Lower leg skin (tissue), 4 donors: ENCODE data around the gene PIAS4. TPM values are rescaled to one million over a fixed set of nuclear protein-coding genes. Genes with fewer than 3 reads are reported as not detected.
A peak's percentile ranks its signal among the peaks of the same experiment; 100 is the strongest.

Source experiments
- DNase-seq, 2 donors: peaks; one replicate each; pipeline ENCODE4 v3.0.0-alpha.2; 2019; ENCODE audit warnings: low spot score in 2 of 2
- H3K4me3 ChIP-seq: fragments of 200-600 bp; sonication (generic); 2 replicates; pipeline ENCODE4 v1.5.1; 2017; ENCODE audit warnings: mild to moderate bottlenecking, low read depth; ENCODE audit not compliant: poor library complexity, severe bottlenecking
- POLR2A ChIP-seq, 2 donors: fragments of 450-650 bp; IDR thresholded peaks; one replicate each; pipeline ENCODE4 v1.6.1; 2016 to 2017; ENCODE audit warnings: antibody characterized with exemption in 2 of 2, mild to moderate bottlenecking in 1 of 2, moderate library complexity in 1 of 2
- WGBS, 2 donors: methylation state at CpG; one replicate each; pipeline ENCODE4 v1.1.5; 2018; 5-methylcytosine and 5-hydroxymethylcytosine counted together
- intact Hi-C: fragments of 100-400 bp; cut with DNase I; formaldehyde crosslinking; loops from one replicate; pipeline ENCODE4 v1.15.0; 2023; ENCODE audit warnings: low total_unique reads
- total RNA-seq, 4 donors: library from RNA; depleted of rRNA; stranded (reverse); fragments of >200 nt; gene quantifications; one replicate each; pipeline ENCODE4 v1.1.0, GENCODE V29; 2016
- TF ChIP-seq, protein P1 (sequence below), 3 donors: fragments of 450-650 bp; IDR thresholded peaks; one replicate each; pipeline ENCODE4 v1.5.1; 2016; ENCODE audit warnings: antibody characterized with exemption in 3 of 3, mild to moderate bottlenecking in 3 of 3, moderate library complexity in 2 of 3

Gene PIAS4
- total RNA-seq, 4 donors from 2014 or later, result 20.8 to 35.1 (median 26.9) TPM

GRCh38 chr19:4027146-4027545 is 19.6 kb downstream of the PIAS4 start:
- H3K4me3 ChIP-seq, result no peak overlapping the region
- TF ChIP-seq, protein P1, sequence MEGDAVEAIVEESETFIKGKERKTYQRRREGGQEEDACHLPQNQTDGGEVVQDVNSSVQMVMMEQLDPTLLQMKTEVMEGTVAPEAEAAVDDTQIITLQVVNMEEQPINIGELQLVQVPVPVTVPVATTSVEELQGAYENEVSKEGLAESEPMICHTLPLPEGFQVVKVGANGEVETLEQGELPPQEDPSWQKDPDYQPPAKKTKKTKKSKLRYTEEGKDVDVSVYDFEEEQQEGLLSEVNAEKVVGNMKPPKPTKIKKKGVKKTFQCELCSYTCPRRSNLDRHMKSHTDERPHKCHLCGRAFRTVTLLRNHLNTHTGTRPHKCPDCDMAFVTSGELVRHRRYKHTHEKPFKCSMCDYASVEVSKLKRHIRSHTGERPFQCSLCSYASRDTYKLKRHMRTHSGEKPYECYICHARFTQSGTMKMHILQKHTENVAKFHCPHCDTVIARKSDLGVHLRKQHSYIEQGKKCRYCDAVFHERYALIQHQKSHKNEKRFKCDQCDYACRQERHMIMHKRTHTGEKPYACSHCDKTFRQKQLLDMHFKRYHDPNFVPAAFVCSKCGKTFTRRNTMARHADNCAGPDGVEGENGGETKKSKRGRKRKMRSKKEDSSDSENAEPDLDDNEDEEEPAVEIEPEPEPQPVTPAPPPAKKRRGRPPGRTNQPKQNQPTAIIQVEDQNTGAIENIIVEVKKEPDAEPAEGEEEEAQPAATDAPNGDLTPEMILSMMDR (IDR thresholded peaks at IDR 0.05), result no peak
- no peak for TF ChIP-seq POLR2A (IDR thresholded peaks at IDR 0.05)
- WGBS, 2 donors, result 90 to 93% methylated on average over 16 of the region's 16 CpGs
- intact Hi-C loops, result no loop called here
- no peak for DNase-seq

DNA sequence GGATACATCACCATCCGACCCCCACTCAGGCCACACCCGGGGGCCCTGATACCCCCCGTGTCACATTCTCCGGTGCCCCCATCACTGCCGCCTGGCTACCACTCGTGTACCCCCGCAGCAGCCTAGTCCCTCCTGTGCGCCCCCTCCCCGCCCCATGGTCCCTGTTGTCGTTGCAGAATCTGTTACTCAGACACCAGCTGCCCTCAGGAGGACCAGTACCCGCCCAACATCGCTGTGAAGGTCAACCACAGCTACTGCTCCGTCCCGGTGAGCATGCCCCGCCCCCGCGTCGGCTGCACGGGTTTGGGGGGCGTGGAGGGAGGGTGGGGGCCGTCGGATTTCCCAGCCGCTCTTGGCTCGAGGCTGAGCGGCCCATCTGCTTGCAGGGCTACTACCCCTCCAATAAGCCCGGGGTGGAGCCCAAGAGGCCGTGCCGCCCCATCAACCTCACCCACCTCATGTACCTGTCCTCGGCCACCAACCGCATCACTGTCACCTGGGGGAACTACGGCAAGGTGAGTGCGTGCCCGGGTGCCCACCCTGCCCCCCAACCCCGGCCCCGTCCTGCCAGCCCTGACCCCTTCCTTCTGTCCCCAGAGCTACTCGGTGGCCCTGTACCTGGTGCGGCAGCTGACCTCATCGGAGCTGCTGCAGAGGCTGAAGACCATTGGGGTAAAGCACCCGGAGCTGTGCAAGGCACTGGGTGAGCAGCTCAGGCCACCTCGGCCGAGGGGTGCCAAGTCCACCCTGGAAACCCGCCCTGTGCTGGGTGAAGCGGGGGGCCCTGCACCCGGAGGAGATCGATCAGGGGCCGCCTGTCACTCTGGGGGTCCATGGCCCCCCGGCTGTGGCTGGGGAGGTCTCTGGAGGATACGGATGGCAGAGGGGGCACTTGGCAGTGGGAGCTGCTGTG is 21.1 kb downstream of the PIAS4 start:
- intact Hi-C loops, result no loop called here
- DNase-seq, result peak in 1 of 2 donors; percentile 74
- 91 to 92% methylated on average over 43 to 45 of the region's 48 CpGs for WGBS, 2 donors
- no peak overlapping the region for H3K4me3 ChIP-seq
- TF ChIP-seq POLR2A (IDR thresholded peaks at IDR 0.05), result no peak
- TF ChIP-seq, protein P1 (IDR thresholded peaks at IDR 0.05), result no peak

DNA sequence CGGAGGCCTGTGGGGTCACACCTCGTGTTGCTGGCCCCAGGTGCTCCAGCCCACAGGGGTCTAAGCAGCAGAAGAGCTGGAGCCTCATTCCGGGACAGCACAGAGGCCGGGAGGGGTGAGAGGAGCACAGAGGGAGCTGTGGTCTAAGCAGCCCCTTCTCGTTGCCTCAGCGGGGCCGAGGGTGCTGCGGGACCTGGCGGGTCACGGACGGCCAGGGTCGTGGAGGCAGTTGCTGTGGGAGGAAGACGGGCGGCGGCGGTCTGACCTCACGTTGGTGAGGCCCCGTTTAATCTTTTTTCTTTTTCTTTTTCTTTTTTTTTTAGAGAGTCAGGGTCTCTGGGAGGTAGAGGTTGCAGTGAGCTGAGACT is 21.7 kb downstream of the PIAS4 start:
- no peak for DNase-seq

GRCh38 chr19:4030552-4030951 is 23.0 kb downstream of the PIAS4 start:
- intact Hi-C loops, result no loop called here
- WGBS, 2 donors, result 94 to 97% methylated on average over 6 of the region's 6 CpGs
- H3K4me3 ChIP-seq, result no peak overlapping the region
- DNase-seq, result no peak
- no peak for TF ChIP-seq POLR2A (IDR thresholded peaks at IDR 0.05)
- TF ChIP-seq, protein P1 (IDR thresholded peaks at IDR 0.05), result no peak

More for the DNA sequence above, 21.7 kb downstream of the PIAS4 start:
- intact Hi-C loops, result no loop called here
- 92 to 95% methylated on average over 17 to 18 of the region's 18 CpGs for WGBS, 2 donors
- TF ChIP-seq, protein P1 (IDR thresholded peaks at IDR 0.05), result no peak
- TF ChIP-seq POLR2A (IDR thresholded peaks at IDR 0.05), result no peak
- no peak overlapping the region for H3K4me3 ChIP-seq

DNA sequence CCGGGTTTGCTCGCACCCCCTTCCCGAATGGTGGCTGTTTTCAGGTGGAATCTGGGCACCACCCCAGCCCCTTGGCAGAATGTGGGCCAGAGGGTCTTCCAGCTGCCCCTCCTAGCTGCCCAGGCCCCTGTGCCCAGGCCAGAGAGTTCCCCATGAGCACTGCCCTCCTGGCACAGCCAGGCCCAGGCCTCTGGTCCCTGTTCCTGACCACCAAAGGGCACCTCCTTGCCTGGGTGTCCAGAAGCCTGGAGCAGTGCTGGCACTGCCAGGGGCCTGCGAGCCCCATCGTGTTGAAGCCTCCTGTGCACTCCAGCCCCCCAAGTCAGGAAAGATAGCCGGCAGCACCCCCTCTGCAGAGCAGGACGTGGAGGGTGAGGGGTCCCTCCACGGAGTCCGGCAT is 23.4 kb downstream of the PIAS4 start:
- no peak overlapping the region for H3K4me3 ChIP-seq
- intact Hi-C loops, result no loop called here
- 79% methylated on average over 4 to 9 of the region's 9 CpGs for WGBS, 2 donors
- TF ChIP-seq POLR2A (IDR thresholded peaks at IDR 0.05), result no peak
- TF ChIP-seq, protein P1 (IDR thresholded peaks at IDR 0.05), result no peak
- no peak for DNase-seq
